GM23338 (cell line): ENCODE measurements around the gene SHISA4.

Source experiments
- CREB1 ChIP-seq: fragments of 250-450 bp; sonication (Bioruptor Pico); IDR thresholded peaks from 2 replicates; pipeline ENCODE4 v1.5.0; 2020; ENCODE audit warnings: low read depth, mild to moderate bottlenecking, moderate library complexity
- EZH2 ChIP-seq: fragments of 200-600 bp; sonication (generic); IDR thresholded peaks from one replicate; pipeline ENCODE4 v1.8.0; 2017; ENCODE audit warnings: antibody characterized with exemption, mild to moderate bottlenecking, low read depth; ENCODE audit not compliant: unreplicated experiment
- POLR2AphosphoS5 ChIP-seq: IDR thresholded peaks from 2 replicates; pipeline ENCODE4 v1.6.1; 2016; ENCODE audit warnings: antibody characterized with exemption, low read depth
- TF ChIP-seq, protein P1 (sequence below), 2 experiments: fragments of 200-600 bp in 1 of 2; sonication (generic) in 1 of 2; conservative IDR thresholded peaks; 2 replicates each; pipeline versions ENCODE4 v1.5.1 to v1.6.1; 2016 to 2017; ENCODE audit warnings: antibody characterized with exemption in 2 of 2, low read depth in 2 of 2, mild to moderate bottlenecking in 2 of 2, moderate library complexity in 1 of 2
- TF ChIP-seq, protein P2 (sequence below): IDR thresholded peaks from one replicate; pipeline ENCODE4 v1.6.1; 2018; ENCODE audit warnings: antibody characterized with exemption; ENCODE audit not compliant: unreplicated experiment

DNA sequence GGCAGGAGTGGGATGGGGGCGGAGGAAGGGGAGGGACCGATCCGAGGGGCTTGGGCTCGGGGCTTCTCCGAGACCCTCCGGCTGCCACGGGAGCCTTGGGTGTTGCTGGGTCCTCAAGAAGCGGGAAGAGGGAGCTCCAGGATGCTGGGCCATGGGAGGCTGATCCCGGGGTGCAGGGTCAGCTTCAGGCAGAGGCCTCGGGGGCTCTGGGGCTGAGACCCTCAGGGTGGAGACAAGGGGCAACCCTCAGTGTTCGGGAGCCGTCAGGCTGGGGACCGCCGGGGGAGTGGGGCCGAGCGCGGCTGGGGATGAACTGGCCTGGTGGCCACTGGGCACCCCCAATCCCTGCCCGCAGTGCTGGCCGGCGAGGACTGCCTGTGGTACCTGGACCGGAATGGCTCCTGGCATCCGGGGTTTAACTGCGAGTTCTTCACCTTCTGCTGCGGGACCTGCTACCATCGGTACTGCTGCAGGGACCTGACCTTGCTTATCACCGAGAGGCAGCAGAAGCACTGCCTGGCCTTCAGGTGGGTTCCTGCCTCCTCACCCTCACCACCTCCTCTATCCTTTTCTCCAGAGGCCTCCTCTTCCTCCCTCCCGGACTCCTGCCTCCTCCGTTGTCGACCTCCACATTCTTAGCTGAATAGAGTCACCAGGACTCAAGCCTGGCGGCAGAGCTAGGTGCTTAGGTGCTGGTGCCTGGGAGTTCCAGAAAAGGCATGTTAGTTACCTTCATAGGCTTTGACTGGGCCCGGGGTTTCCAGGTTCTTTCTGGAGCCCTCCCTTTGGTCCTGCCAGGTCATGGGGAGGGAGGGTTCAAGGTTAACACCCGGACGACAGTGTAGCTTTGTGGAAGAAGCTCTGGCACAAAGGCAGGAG lies 631 bp downstream of the SHISA4 start:
- TF ChIP-seq, protein P1, sequence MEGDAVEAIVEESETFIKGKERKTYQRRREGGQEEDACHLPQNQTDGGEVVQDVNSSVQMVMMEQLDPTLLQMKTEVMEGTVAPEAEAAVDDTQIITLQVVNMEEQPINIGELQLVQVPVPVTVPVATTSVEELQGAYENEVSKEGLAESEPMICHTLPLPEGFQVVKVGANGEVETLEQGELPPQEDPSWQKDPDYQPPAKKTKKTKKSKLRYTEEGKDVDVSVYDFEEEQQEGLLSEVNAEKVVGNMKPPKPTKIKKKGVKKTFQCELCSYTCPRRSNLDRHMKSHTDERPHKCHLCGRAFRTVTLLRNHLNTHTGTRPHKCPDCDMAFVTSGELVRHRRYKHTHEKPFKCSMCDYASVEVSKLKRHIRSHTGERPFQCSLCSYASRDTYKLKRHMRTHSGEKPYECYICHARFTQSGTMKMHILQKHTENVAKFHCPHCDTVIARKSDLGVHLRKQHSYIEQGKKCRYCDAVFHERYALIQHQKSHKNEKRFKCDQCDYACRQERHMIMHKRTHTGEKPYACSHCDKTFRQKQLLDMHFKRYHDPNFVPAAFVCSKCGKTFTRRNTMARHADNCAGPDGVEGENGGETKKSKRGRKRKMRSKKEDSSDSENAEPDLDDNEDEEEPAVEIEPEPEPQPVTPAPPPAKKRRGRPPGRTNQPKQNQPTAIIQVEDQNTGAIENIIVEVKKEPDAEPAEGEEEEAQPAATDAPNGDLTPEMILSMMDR (conservative IDR thresholded peaks at IDR 0.05; ENCODE audit: low read depth in 2 of 2), result no peak
- no peak for TF ChIP-seq POLR2AphosphoS5
- TF ChIP-seq EZH2, result no peak
- TF ChIP-seq, protein P2, sequence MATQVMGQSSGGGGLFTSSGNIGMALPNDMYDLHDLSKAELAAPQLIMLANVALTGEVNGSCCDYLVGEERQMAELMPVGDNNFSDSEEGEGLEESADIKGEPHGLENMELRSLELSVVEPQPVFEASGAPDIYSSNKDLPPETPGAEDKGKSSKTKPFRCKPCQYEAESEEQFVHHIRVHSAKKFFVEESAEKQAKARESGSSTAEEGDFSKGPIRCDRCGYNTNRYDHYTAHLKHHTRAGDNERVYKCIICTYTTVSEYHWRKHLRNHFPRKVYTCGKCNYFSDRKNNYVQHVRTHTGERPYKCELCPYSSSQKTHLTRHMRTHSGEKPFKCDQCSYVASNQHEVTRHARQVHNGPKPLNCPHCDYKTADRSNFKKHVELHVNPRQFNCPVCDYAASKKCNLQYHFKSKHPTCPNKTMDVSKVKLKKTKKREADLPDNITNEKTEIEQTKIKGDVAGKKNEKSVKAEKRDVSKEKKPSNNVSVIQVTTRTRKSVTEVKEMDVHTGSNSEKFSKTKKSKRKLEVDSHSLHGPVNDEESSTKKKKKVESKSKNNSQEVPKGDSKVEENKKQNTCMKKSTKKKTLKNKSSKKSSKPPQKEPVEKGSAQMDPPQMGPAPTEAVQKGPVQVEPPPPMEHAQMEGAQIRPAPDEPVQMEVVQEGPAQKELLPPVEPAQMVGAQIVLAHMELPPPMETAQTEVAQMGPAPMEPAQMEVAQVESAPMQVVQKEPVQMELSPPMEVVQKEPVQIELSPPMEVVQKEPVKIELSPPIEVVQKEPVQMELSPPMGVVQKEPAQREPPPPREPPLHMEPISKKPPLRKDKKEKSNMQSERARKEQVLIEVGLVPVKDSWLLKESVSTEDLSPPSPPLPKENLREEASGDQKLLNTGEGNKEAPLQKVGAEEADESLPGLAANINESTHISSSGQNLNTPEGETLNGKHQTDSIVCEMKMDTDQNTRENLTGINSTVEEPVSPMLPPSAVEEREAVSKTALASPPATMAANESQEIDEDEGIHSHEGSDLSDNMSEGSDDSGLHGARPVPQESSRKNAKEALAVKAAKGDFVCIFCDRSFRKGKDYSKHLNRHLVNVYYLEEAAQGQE, result no peak
- TF ChIP-seq CREB1, result no peak
